Myocyte (in vitro differentiated cells): ENCODE measurements around the gene DFFB. TPM values are rescaled to one million over a fixed set of nuclear protein-coding genes. Genes with fewer than 3 reads are reported as not detected.
"Not testable (repeated sequence)": the region's sequence is repeated elsewhere in the genome, so short reads cannot be mapped to it uniquely, and the experiment has no call there.

Source experiments
- DNase-seq: peaks from one replicate; pipeline ENCODE4 v3.0.0-alpha.2; 2012; ENCODE audit warnings: low read depth
- total RNA-seq: library from RNA; depleted of rRNA; stranded (reverse); fragments of >200 nt; gene quantifications from 2 replicates; pipeline ENCODE4 v1.2.3, GENCODE V29; 2014

Gene DFFB
- total RNA-seq, 1 donor from 2014 or later: 3.7 TPM

- DNase-seq: no peak
Measured at GRCh38 chr1:3908886-3909517, 51.7 kb downstream of the DFFB start.

GRCh38 chr1:3909615-3910014, 52.3 kb downstream of the DFFB start:
- DNase-seq: no peak

- no peak for DNase-seq
Measured at GRCh38 chr1:3910049-3910731, 52.9 kb downstream of the DFFB start.

GRCh38 chr1:3910857-3911845, 53.9 kb downstream of the DFFB start:
- peak; percentile 45 for DNase-seq

- DNase-seq: no peak
Measured at GRCh38 chr1:3911981-3912808, 54.9 kb downstream of the DFFB start.

- no peak for DNase-seq
Measured at GRCh38 chr1:3912809-3913685, 55.8 kb downstream of the DFFB start.

- DNase-seq: no peak
Measured at GRCh38 chr1:3914331-3914851, 57.1 kb downstream of the DFFB start.

GRCh38 chr1:3914911-3915310, 57.6 kb downstream of the DFFB start:
- DNase-seq: no peak

- DNase-seq: no peak
Measured at GRCh38 chr1:3915551-3916121, 58.4 kb downstream of the DFFB start.

GRCh38 chr1:3917761-3918160, 60.5 kb downstream of the DFFB start:
- DNase-seq: no peak

GRCh38 chr1:3918359-3918758, 61.1 kb downstream of the DFFB start:
- not testable (repeated sequence) for DNase-seq

- DNase-seq: peak; percentile 28
Measured at GRCh38 chr1:3918966-3919611, 61.8 kb downstream of the DFFB start.

GRCh38 chr1:3919706-3920105, 62.4 kb downstream of the DFFB start:
- no peak for DNase-seq

- no peak for DNase-seq
Measured at GRCh38 chr1:3921765-3922164, 64.5 kb downstream of the DFFB start.

- DNase-seq: no peak
Measured at GRCh38 chr1:3922201-3922725, 65.0 kb downstream of the DFFB start.

- peak; percentile 56 for DNase-seq
Measured at GRCh38 chr1:3922851-3923250, 65.6 kb downstream of the DFFB start.

- no peak for DNase-seq
Measured at GRCh38 chr1:3923378-3924185, 66.3 kb downstream of the DFFB start.
